SJSA1 (cell line): ENCODE measurements around the gene SLC25A20. TPM values are rescaled to one million over a fixed set of nuclear protein-coding genes. Genes with fewer than 3 reads are reported as not detected.

Experiments used
- DNase-seq, 2 experiments: peaks; one replicate each; pipeline ENCODE4 v3.0.0-alpha.2; 2015 to 2020; ENCODE audit warnings: low spot score in 2 of 2, low read depth in 1 of 2
- H3K27ac ChIP-seq: fragments of 250-450 bp; sonication (Bioruptor Pico); 2 replicates; pipeline ENCODE4 v1.5.1; 2020; ENCODE audit warnings: mild to moderate bottlenecking, moderate library complexity
- H3K27me3 ChIP-seq: fragments of 250-450 bp; sonication (Bioruptor Pico); replicated peaks from 2 replicates; pipeline ENCODE4 v1.5.1; 2020; ENCODE audit warnings: mild to moderate bottlenecking, moderate library complexity
- H3K36me3 ChIP-seq: fragments of 250-450 bp; sonication (Bioruptor Pico); 2 replicates; pipeline ENCODE4 v1.5.1; 2020; ENCODE audit warnings: mild to moderate bottlenecking
- H3K4me1 ChIP-seq: fragments of 250-450 bp; sonication (Bioruptor Pico); replicated peaks from 2 replicates; pipeline ENCODE4 v1.6.1; 2021; ENCODE audit warnings: mild to moderate bottlenecking
- H3K4me3 ChIP-seq: fragments of 250-450 bp; sonication (Bioruptor Pico); 2 replicates; pipeline ENCODE4 v1.5.1; 2020; ENCODE audit warnings: mild to moderate bottlenecking
- H3K9me3 ChIP-seq: fragments of 250-450 bp; sonication (Bioruptor Pico); replicated peaks from 2 replicates; pipeline ENCODE4 v1.5.1; 2020; ENCODE audit warnings: mild to moderate bottlenecking
- total RNA-seq: library from RNA; depleted of rRNA; stranded (reverse); fragments of >200 nt; shearing (Covaris generic); gene quantifications from 2 replicates; pipeline ENCODE4 v1.2.3, GENCODE V29; 2014; rRNA removed

SLC25A20 gene
- total RNA-seq, 1 experiment from 2014 or later = 21.9 TPM

GRCh38 chr3:48811524-48811923 lies 87.2 kb downstream of the SLC25A20 start:
- Histone ChIP-seq H3K4me1 (no peaks in the 10 kb centered on the region), H3K27me3 (no peaks in the 10 kb centered on the region), H3K36me3 (no peaks in the 10 kb centered on the region), H3K4me3 (no peak overlapping the region), H3K27ac (no peak overlapping the region), H3K9me3 (no peaks in the 10 kb centered on the region)
- DNase-seq = no peak

Other genes starting within 250 kb of the SLC25A20 start
- under 0.01 and 0.26 TPM in 2 replicates for gene CELSR3, start 236.0 kb downstream of the SLC25A20 start, total RNA-seq
- 8.7 and 10.2 TPM in 2 replicates for gene NCKIPSD, start 213.0 kb downstream of the SLC25A20 start, total RNA-seq
- gene IP6K2, start 181.7 kb downstream of the SLC25A20 start, total RNA-seq = 52.3 and 61.7 TPM in 2 replicates
- 16.9 and 26.9 TPM in 2 replicates for gene PRKAR2A, start 51.0 kb downstream of the SLC25A20 start, total RNA-seq
- 85.5 and 93.4 TPM in 2 replicates for gene ARIH2, start 20.0 kb upstream of the SLC25A20 start, total RNA-seq
- 25.5 and 34.4 TPM in 2 replicates for gene P4HTM, start 91.4 kb upstream of the SLC25A20 start, total RNA-seq
- gene WDR6, start 108.5 kb upstream of the SLC25A20 start, total RNA-seq = 35.5 and 36.8 TPM in 2 replicates
- 22.6 and 27.2 TPM in 2 replicates for gene DALRD3, start 119.7 kb upstream of the SLC25A20 start, total RNA-seq
- 54.3 and 109 TPM in 2 replicates for gene NDUFAF3, start 123.2 kb upstream of the SLC25A20 start, total RNA-seq
- 105 and 128 TPM in 2 replicates for gene IMPDH2, start 130.5 kb upstream of the SLC25A20 start, total RNA-seq
- gene QRICH1, start 195.2 kb upstream of the SLC25A20 start, total RNA-seq = 37.8 and 77.3 TPM in 2 replicates
- gene QARS1, start 205.9 kb upstream of the SLC25A20 start, total RNA-seq = 98.5 and 111 TPM in 2 replicates
- 21.5 and 23.8 TPM in 2 replicates for gene USP19, start 221.9 kb upstream of the SLC25A20 start, total RNA-seq
- 97.2 and 171 TPM in 2 replicates for gene LAMB2, start 234.2 kb upstream of the SLC25A20 start, total RNA-seq